HG03521 (cell line): Measurements from ENCODE around the gene HTR3A.
"Not testable (repeated sequence)": the region's sequence is repeated elsewhere in the genome, so short reads cannot be mapped to it uniquely, and the experiment has no call there.

ENCODE experiments used
- ATAC-seq: cut with Tn5 transposase; IDR thresholded peaks from one replicate; pipeline ENCODE4 v1.9.1; 2021; ENCODE audit warnings: mild to moderate bottlenecking, moderate library complexity; ENCODE audit not compliant: unreplicated experiment

The HTR3A gene

DNA sequence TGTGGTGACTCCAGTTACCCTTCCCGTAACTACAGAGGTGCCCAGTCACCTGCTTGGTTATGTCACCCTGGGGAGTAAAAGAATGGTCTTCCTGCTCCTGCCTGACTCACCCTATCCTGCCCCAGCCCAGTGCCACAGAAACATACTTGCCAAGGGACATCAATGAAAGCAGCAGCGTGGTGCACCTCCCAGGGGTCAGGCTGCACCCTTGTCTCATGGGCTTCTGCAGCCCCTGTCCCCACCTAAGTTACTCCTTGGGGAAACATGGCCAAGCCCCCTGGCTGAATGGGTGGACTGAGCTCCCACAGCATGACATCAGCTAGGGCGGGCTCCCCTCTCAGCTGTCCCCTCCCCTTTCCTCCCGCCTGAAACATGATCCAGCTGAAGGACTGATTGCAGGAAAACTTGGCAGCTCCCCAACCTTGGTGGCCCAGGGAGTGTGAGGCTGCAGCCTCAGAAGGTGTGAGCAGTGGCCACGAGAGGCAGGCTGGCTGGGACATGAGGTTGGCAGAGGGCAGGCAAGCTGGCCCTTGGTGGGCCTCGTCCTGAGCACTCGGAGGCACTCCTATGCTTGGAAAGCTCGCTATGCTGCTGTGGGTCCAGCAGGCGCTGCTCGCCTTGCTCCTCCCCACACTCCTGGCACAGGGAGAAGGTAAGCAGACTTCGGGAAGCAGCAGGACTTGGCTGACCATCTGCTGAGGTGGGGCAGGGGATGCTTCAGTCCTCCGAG is at the start of gene HTR3A:
HTR3A (plus strand) TSS at position 368 of the 730 bp plus-strand sequence; CDS start at position 586, 218 bp downstream.
- no peak for ATAC-seq

DNA sequence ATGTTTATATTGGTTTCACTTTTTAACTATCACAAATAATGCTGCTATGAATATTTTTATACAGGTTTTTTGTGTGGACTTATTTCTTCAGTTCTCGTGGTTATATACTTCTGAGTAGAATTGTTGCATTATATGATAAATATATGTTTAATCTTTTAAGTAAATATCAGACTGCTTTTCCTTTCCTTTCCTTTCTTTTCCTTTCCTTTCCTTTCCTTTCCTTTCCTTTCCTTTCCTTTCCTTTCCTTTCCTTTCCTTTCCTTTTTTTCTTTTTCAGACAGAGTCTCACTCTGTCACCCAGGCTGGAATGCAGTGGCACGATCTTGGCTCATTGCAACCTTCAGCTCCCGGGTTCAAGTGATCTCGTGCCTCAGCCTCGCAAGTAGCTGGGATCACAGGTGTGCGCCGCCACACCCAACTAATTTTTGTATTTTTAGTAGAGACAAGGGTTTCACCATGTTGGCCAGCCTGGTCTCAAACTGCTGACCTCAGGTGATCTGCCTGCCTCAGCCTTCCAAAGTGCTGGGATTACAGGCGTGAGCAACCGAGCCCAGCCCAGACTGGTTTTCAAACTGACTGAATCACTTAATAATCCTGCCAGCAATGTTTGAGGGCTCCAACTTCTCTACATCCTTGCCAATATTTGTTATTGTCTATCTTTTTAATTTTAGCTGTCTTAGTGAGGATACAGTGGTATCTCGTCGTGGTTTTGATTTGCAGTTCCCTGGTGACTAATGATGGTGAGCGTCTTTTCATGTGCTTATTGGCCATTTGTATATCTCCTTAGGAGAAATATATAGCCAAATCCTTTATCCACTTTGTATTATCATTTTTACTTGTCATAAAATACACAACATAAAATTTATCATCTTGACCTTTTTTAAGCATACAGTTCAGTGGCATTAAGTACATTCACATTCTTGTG is 48.4 kb upstream of the HTR3A start:
- no peak for ATAC-seq

DNA sequence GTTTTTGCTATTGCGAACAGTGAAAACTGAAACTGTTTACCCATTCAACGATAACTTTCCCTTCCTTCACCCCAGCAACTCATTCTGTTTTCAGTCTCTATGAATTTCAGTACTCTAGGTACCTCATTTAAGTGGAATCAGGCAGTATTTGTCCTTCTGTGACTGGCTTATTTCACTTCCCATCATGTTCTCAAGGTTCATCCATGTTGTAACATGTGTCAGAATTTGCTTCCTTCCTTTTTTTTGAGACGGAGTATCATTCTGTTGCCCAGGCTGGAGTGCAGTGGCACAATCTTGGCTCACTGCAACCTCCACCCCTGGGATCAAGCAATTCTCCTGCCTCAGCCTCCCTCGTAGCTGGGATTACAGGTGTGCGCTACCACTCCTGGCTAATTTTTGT is 46.6 kb upstream of the HTR3A start:
- no peak for ATAC-seq

DNA sequence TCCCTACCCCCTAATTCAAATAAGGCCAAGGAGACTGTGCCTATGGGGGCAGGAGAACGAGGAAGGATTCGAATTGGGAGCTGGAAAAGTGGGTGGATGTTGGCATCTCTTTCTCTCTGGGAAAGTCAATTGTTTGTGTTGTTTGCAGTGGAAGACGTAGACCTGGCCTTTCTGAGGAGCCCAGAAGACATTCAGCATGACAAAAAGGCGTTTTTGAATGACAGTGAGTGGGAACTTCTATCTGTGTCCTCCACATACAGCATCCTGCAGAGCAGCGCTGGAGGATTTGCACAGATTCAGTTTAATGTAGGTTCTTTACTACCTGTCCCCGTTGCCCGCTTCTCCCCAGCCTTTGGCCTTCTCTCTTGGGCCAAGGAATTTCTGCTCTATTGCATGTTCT is 42.1 kb upstream of the HTR3A start:
- no peak for ATAC-seq

DNA sequence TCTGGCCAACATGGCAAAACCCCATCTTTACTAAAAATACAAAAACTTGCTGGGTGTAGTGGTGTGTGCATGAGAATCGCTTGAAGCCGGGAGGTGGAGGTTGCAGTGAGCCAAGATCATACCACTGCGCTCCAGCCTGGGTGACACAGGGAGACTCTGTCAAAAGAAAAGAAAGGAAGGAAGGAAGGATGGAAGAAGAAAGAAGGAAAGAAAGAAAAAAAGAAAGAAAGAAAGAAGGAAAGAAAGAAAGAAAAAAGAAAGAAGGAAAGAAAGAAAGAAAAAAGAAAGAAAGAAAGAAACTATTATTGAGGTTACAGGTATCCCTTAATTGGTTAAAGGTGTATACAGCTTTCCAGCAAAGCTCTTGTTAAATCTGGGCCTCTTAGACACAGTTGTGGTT is 40.7 kb upstream of the HTR3A start:
- not testable (repeated sequence) for ATAC-seq

DNA sequence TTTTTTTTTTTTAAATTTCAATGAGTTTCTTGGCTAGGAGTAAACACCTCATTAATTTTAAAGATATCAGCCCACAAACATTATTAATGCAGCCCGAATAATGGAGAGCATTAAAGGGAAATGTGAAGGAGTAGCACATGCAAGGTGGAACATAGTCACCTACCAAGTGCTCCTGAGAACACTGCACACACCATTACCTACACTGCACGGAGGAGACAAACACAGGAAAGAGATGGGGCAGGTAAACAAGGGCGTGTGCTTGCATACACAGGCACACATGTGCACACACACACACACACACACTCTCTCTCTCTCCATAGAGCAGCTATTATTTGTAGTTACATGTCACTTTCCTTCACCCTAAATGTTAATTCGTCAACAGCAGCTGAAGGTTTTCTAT is 40.1 kb upstream of the HTR3A start:
- no peak for ATAC-seq

DNA sequence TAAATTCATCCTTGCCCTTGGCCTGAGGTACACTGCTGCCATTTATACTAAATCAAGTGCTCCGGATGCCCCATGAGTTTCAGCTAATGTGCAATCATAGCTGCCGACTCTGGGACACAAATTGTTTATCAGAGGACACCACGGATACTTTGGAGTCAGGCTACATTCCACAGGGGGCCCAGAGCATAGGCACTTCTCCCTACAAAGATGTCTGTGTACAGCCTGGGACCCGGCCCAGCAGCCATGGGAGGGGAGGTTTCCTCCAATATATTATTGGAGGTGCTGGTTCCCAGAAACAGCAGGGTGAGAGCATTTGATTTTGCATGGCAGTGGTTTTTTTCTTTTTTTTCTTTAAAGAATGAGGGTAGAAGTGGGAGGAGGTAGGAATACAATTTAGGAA is 39.0 kb upstream of the HTR3A start:
- no peak for ATAC-seq

DNA sequence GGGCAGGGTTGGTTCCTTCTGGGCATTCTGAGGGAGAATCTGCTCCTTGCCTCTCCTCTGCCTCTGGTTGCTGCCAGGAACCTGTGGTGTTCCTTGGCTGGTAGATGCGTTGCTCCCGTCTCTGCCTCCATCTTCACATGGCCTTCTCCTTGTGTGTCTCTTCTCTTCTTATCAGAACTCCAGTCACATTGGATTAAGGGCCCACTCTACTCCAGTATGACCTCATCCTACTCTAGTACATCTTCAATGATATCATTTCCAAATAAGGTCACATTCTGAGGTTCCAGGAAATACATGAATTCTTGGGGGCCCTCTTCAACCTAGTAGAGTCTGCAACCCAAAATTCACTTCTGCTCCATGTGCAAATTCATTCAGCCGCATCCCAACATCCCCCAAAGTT is 37.0 kb upstream of the HTR3A start:
- ATAC-seq: no peak

DNA sequence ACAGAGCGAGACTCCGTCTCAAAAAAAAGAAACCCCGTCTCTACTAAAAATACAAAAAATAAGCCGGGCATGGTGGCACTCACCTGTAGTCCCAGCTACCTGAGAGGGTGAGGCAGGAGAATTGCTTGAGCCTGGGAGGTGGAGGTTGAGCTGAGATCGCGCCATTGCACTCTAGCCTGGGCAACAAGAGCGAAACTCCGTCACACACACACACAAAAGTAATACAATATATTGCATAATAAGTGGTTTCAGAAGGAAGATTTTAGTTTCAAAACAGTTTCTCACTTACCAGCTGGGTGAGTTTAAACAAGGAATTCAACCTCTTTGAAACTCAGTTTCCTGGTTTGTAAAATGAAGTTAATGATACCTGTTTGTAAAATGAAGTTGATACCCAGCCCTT is 32.7 kb upstream of the HTR3A start:
- no peak for ATAC-seq

DNA sequence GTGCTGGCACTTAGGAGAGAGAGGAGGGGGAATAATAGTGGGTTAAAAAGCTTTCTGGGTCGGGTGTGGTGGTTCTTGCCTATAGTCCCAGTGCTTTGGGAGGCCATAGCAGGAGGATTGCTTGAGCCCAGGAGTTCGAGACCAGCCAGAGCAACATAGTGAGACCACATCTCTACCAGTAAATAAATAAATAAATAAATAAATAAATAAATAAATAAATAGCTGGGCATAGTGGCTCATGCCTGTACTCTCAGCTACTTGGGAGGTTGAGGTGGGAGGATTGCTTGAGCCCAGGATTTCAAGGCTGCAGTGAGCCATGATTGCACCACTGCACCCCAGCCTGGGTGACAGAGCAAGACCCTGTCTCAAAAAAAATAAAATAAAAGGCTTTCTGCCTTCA is 28.7 kb upstream of the HTR3A start:
- ATAC-seq: not testable (repeated sequence)

DNA sequence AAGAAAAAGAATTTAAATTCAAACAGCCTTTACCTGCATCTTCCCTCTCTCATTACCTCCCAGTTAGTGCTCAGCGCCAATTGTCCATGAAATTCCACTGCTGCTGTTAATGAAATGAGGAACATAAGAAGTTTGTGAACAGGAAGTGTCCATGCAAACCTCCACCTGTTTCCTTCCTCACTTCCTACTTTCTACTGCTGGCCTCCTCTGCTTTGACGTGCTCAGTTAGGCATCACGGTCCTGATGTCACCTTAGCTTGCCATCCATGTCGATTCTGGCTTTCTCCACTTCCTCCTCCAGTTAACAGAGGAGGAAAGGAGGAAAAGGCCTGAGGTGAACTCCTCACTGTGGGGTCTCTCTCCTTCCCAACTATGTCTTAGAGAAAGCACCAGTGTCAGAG is 26.9 kb upstream of the HTR3A start:
- ATAC-seq: no peak

DNA sequence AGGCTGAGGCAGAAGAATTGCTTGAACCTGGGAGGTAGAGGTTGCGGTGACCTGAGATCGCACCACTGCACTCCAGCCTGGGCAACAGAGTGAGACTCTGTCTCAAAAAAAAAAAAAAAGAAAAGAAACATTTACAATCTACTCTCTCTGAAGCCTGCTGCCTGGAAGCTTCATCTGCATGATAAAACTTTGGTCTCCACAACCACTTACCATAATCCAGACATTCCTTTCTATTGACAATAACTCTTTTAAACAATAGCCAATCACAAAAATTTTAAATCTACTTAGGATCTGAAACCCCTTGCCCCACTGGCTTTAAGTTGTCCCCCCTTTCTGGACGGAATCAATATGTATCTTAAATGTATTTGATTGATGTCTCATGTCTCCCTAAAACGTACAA is 25.0 kb upstream of the HTR3A start:
- ATAC-seq: no peak

DNA sequence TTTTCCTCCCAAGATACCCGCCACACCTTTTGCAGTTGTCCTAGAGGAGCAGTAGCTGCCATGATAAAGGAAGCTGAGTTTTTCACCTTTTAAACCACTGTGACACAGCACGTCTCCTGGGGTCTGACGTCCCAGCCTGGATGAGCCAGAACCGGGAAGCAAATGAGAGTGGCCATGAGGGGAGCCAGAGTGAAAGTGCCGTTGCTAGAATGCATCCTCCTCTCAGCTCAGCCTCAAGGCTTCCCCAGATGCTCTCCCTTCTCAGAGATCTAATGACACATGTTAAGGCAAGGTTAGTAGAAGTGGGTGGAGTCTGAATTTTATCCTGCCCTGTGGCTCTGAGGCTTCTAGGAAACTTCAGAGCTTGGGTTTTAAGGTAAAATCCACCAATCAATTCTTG is 23.4 kb upstream of the HTR3A start:
- ATAC-seq: no peak

DNA sequence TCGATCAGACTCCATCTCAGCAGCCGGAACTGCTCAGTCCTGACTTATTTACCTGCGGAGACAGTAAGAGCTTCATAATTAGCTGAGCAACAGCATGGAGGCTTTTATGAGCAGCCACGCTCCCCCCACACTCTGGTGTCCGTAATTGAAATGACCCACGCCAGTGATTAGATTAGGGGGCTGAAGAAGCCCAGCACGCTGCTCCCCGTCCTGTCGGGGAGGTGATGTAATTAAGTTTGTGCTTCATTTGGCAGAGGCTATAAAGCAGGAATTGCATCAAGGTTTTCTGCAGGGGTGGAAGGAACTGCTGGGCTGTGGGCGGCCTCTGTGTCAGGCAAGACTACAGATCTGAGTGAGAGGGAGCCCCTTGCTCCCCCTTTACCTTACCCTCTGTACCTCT is 22.8 kb upstream of the HTR3A start:
- ATAC-seq: no peak

DNA sequence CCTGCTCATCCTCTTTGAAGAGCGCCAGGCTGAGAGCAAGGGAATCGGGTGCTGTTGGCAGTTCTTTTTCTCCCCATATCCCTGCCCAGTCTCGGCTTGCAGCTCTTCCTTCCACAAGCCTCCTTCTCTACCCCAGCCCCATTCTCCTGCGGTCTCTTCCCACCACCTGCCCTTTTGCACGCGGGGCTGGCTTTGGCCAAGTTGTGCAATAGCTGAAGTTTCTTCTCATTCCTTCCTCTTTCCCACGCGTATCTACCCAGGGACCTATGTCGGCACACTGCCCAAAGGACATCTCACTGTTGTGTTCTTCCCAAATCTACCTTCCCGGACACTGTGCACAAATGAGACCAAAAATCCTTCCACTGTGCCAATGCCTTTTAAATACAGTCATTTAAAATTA is 22.3 kb upstream of the HTR3A start:
- ATAC-seq: no peak

DNA sequence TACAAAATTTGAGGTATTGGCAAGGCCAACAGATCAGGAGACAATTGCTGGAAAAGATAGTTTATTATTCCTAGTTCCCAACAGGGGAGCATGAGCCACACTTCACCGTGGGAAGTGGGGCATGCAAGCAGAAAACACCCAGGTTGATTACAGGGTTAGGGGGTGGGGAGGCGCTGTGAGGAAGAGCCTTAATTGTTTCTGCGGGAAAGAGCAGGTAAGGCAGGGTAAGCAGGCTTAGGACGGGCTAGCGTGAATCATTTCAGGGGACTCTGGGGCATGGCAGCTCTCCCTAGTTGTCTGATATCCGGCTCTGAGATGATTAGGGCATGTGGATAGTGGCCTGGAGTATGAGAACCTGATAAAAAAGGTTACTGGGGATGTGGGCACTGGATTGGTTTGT is 20.7 kb upstream of the HTR3A start:
- ATAC-seq: no peak

DNA sequence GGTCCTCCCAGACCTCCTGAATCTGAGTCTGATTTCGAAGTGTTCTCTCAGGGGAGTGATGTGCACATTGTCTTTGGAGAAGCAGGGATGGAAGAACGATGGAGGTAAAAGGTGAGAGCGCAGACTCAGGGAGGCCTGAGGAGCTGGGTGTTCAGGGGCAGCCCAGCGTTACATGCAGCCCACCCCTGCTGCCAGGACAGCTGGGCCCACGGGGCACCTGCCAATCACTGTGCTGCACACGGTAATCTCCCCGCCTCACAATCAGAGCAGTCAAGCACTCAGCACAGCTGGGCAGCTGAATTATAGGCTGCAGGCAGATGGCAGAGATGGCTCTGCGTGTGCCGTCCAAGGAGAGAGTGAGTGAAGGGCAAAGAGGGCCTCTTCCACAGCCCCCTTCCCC is 17.9 kb upstream of the HTR3A start:
- no peak for ATAC-seq

DNA sequence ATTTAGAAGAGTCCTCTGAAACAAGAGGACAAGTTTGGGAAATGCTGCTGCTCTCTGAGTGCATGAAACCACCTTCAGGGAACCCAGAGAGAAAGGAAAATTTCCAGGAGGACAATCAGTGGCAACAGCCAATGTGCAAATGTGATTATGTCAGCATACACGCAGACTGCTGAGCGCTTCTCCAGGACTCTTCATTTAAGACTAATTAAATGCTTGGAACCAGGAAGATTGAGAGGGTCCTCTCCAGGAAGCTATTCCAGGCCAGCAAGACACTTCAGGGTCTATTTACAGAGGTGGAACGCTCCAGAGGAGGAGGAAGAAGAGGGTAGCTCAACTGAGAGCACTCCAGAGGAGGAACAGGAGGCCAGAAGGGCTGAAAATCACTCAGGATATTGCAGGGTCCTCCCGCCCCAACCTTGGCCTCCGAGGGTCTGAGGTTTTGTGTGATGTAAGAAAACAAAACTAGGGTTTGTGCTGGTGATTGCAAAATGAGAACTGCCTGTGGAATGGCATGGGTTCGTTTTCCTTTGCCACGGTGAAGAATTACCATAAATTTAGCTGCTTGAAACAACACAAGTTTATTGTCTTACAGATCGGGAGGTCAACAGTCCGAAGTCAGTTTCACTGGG is 14.1 kb upstream of the HTR3A start:
- no peak for ATAC-seq

DNA sequence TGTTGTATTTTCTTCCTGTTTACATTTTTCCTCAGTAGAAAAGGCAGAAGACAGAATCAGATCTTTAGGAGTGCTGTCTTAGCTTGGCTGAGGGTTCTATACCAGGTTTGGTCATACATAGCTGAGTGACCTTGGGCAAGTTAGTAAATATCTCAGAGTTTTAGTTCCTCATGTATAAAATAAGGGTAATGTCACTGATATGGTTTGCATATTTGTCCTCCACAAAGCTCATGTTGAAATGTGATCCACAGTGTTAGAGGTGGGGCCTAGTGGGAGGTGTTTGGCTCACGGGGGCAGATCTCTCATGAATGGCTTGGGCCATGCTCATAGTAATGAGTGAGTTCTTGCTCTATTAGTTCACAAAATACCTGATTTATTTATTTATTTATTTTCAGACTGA is 7.5 kb upstream of the HTR3A start:
- ATAC-seq: no peak

DNA sequence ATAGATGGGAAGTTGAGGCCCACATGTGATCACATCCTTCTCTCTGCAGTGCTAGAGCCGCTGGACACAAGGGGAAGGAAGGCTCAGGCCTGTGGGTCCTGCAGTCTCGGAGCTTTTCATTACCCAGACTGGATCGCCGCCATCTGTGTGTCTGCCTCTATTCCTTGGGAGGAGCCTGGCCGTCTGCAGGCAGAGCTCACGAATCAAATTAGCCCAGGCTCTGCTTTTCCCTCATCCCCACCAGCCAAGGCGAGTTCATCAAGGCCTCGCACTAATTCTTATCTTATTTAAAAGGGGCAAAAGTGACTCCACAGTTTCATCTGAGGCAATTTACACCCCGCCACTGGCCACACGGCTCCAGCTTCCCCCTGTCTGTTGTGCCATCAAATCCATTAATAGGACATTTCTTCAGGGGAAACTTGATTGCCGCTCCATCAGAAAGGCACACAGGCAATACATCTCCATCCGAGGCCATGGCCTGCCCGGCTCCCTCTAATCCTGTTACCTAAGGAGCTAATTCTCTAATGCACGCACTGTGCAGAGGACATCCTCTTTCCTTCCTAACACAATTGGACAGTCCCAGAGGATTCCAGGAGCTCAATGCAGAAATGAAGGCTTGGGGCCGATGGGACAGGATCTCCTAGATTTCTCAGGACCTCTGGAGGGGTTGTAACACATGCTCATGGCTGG is 3.3 kb upstream of the HTR3A start:
- ATAC-seq: no peak

DNA sequence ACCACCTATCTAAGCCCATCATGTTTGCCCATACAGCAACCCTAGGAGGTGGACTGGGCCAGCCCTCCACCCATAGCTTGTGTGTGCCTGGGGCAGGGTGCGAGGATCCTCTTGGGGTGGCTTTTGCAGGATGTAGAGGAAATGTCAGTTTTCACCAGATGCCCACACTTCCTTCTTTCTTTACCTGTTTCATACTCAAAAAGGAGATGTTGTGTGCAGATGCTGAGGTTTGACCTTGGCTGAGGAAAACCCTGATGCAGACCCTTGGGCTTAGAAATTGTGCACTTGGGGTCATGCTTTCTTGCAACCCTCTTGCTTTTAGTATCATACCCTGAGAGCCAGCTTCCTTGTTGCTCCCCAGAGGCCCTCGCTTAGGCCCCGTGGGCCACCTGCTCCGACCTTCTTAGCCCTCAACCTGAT is 2.2 kb downstream of the HTR3A start:
- ATAC-seq: no peak
